SK-MEL-5 (cell line): ENCODE data around the gene DNAJA3. TPM values are rescaled to one million over a fixed set of nuclear protein-coding genes. Genes with fewer than 3 reads are reported as not detected.

ENCODE experiments used
- DNase-seq: peaks from one replicate; pipeline ENCODE4 v3.0.0-alpha.2; 2016; ENCODE audit warnings: low read depth, low spot score
- in situ Hi-C: cut with HindIII; loops from 2 replicates; pipeline ENCODE4 v1.10.0; 2016; ENCODE audit warnings: low sequenced_read_pairs, high pct_unique_total_duplicates, low pct_unique_long_range_greater_than_20kb
- polyA plus RNA-seq, 2 experiments: library from polyadenylated mRNA; depleted of rRNA; stranded (reverse); fragments of >200 nt; gene quantifications; 2 replicates each; pipeline ENCODE4 v1.2.3, GENCODE V29; 2015
- total RNA-seq: library from RNA; depleted of rRNA; stranded (reverse); fragments of >200 nt; shearing (Covaris generic); gene quantifications from 2 replicates; pipeline ENCODE4 v1.2.3, GENCODE V29; 2014; rRNA removed

DNAJA3 gene
- 93.2 and 102 TPM in 2 replicates for total RNA-seq
- 123 and 141 TPM in 2 replicates for polyA plus RNA-seq (2015; cell fraction: cytosol; rRNA removed)
- polyA plus RNA-seq (2015; cell fraction: nucleus; rRNA removed), result 142 and 149 TPM in 2 replicates

DNA sequence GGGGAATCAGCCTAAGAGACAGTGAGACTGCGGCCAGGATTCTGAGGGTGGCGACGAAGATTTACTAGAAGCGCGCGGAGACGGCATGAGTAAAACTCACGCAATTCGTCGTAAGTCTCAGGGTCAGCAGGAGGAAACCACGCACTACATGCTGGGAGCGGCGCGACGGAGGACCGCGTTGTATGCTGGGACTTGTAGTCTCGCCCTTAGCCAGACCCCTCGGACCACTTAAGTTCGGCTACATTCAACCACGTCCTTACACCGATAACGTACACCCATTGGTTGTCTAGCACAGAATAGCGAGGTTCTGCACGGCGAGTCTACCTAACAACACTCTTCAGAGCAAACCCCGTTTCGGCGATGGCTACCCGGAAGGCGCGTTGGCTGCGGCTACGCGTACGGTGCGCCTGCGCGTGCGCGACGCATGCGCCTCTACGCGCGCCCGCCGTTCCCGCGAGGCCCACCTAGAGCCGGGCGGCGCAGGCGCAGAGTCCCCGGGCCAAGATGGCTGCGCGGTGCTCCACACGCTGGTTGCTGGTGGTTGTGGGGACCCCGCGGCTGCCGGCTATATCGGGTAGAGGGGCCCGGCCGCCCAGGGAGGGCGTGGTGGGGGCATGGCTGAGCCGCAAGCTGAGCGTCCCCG, at the start of gene DNAJA3:
TSS of gene DNAJA3 (plus strand) at position 491 of the 643 bp plus-strand sequence. CDS start at position 505, 14 bp downstream.
- DNase-seq, result peak; percentile 92
- in situ Hi-C loops, result no loop called here

DNA sequence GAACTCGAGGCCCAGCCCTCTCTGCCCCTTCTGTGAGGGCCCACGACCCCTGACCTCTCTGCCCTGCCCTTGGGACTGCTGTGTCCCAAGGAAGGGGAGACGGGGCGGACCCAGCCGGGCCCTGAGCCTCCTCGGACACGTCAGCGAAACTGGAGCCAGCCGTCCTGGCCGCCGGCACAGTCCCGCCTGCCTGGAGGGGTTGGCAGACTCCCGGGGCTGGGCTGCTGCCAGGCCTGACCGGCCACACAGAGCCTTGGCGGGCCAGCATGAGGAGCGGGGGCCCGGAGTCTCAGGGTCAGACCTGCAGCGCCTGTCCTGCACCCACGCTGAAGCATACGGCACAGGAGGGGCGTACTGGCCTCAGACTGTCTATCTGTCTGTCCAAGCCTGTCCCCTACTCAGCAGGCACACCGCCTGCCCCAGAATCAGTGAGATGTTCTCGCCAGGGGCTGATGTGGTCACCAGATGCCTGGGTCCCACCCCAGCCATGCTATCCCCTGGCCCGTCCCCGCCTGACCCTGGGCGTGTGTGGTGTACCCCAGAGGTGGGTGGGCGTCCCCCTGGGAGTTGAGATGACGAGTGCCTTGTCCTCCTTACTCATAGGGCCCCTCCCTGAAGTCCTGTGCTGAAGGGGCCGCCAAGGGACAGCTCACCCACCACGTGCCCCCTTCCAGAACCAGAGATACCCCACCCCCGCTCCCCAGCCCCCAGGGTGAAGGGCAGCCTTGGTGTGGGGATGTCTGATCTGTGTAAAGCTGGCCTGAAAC, 49.4 kb upstream of the DNAJA3 start:
- in situ Hi-C loops, result no loop called here

DNA sequence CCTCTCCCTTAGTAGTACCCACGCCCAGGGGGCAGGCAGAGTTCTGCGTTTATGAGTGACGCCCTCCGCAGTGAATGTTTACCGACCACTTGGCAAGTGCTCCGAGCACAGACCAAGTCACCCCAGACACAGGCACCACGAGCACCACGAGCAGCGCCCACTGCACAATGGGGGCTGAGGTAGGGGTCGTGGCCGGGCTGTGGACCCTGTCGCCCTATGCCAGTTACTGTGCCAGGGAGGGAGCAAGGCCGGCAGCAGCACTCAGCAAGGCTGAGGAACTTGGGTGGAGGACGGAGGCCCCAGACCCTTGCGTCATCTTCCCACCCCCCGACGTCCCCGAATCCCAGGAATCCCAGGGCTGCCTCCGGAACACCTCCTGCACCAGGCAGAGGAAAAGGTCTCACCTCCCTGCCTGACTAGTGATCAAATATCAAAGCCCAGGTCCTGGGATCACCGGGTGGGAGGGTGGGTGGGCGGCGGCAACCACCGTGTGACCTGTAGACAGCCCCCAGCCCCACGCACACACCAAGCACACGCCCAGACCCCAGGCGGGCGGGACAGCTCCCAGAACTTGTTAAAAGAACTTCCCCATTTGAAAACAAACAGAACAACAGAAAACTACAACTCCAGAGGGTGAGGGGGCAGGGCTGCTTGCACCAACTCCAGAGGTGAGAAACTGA, 48.6 kb upstream of the DNAJA3 start:
- in situ Hi-C loops, result no loop called here
- no peak for DNase-seq

More for the DNA sequence above, 49.4 kb upstream of the DNAJA3 start:
- no peak for DNase-seq

DNA sequence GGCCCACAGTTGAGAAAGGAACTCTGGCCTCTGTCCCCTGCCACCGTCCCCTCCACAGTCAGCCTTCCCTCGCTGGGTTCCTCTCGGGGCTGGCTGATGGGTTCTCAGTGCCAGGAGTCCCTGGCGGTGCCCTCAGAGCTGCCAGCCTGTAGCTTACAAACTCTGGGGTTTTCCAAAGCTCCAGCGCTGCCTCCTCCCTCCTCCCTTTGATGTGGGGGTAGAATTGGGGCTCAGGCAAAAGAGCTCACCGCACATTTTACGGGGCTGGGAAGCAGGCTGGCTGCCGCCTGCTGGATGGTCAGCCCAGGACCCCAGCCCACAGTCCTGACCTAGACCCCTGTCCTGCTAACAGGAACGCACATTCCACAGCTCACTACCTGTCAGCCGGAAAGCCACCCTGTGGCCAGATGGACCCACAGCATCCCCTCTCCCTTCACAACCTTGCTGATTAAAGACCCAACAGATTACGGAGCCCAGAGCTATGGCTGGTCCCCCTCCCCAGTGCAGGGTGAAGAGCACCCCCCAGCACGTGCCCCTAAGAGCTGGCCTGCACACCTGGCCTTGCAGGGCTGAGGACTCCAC, 48.0 kb upstream of the DNAJA3 start:
- DNase-seq, result no peak
- in situ Hi-C loops, result no loop called here

DNA sequence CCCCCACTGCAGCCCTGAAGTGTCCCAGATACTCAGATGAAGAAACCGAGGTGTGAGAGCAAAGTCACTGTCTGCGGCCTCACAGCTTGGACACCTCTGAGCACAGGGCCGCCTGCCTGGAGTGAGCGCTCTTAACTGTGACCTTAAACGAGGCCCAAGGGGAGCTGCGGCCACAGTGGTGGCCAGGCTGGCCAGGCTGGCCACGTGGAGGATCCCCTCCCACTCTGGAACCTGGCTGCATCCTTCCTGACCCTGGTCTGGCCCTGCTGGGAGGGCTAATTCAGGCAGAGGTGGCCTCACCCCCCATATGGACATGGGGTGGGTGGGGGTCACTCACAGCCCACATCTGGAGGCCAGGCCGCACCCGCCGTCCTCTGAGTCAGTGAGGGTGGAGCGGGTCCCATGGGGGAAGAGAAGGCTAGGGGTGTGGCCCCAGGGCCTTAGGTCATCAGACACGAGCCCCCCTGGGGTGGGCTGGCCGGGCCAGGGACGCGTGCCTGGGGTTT, 47.5 kb upstream of the DNAJA3 start:
- DNase-seq, result no peak
- in situ Hi-C loops, result no loop called here

DNA sequence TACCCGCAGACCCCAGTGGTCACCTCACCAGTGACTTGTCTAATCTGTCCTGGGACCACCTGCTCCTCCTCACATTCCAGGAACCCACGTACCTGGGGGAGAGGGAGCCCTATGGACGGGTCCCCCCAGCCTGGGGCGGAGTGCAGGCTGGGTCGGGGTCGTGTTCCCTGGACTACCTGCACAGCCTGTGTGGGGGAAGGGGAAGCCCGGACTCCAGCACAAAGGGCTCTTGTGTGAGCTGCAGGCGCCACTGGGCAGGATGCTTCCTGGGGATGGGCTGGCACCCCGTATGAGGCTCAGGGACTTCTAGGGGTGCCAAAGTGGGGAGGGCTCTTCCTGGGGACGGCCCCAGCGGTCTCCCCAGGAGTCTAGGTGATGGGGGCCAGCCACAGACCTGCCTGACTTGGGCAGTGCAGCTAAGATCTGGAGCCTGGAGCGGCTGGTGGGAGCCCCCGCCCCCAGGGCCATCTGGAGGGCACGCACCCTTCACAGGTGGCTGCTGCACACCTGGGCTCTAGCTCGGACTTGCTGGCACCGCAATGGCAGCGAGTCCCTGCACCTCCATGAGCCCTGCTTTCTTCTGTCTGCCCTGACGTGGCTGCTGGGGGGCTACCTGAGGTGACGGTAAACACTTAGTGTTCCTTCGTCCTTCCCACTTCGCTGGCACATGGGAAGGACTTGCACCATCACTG, 46.5 kb upstream of the DNAJA3 start:
- no peak for DNase-seq
- in situ Hi-C loops, result no loop called here

DNA sequence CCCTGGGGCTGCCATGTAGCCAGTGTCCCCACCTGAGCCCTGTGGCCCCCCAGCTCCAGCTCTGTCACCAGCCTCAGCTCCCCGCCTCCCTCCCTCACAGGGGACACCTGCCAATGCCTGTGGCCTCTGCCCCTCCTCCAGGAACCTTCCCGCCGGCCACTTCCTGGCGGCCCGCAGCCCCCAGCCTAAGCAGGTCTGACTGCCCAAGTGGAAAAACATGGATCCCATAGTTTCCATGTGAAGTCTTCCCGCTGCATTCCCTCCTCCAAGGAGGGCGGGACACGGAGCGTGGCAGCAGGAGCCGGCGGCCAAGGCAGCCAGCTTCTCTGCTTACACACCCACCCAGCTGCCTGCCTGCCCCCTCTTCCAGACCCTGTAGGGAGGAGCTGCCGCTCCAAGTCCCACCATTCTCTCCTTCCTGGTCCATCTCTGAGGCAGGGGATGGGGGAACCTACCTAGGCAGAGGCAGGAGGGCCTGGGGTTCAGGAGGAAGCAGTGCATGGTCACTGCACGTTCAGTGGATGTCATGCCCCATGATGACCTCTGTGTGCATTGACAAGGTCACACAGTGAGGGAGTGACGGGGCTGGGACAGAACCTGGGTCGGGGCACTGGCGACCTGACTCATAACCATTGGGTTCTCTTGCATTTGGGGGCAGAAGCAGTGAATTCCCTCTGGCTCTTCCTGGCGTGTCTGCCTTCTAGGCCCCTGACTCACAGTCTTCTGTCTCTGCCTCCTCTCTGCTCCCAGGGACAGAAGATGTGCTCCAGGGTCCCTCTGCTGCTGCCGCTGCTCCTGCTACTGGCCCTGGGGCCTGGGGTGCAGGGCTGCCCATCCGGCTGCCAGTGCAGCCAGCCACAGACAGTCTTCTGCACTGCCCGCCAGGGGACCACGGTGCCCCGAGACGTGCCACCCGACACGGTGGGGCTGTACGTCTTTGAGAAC, 45.3 kb upstream of the DNAJA3 start:
- in situ Hi-C loops, result no loop called here
- DNase-seq, result no peak

DNA sequence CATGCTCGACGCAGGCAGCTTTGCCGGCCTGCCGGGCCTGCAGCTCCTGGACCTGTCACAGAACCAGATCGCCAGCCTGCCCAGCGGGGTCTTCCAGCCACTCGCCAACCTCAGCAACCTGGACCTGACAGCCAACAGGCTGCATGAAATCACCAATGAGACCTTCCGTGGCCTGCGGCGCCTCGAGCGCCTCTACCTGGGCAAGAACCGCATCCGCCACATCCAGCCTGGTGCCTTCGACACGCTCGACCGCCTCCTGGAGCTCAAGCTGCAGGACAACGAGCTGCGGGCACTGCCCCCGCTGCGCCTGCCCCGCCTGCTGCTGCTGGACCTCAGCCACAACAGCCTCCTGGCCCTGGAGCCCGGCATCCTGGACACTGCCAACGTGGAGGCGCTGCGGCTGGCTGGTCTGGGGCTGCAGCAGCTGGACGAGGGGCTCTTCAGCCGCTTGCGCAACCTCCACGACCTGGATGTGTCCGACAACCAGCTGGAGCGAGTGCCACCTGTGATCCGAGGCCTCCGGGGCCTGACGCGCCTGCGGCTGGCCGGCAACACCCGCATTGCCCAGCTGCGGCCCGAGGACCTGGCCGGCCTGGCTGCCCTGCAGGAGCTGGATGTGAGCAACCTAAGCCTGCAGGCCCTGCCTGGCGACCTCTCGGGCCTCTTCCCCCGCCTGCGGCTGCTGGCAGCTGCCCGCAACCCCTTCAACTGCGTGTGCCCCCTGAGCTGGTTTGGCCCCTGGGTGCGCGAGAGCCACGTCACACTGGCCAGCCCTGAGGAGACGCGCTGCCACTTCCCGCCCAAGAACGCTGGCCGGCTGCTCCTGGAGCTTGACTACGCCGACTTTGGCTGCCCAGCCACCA, 44.4 kb upstream of the DNAJA3 start:
- in situ Hi-C loops, result no loop called here

DNA sequence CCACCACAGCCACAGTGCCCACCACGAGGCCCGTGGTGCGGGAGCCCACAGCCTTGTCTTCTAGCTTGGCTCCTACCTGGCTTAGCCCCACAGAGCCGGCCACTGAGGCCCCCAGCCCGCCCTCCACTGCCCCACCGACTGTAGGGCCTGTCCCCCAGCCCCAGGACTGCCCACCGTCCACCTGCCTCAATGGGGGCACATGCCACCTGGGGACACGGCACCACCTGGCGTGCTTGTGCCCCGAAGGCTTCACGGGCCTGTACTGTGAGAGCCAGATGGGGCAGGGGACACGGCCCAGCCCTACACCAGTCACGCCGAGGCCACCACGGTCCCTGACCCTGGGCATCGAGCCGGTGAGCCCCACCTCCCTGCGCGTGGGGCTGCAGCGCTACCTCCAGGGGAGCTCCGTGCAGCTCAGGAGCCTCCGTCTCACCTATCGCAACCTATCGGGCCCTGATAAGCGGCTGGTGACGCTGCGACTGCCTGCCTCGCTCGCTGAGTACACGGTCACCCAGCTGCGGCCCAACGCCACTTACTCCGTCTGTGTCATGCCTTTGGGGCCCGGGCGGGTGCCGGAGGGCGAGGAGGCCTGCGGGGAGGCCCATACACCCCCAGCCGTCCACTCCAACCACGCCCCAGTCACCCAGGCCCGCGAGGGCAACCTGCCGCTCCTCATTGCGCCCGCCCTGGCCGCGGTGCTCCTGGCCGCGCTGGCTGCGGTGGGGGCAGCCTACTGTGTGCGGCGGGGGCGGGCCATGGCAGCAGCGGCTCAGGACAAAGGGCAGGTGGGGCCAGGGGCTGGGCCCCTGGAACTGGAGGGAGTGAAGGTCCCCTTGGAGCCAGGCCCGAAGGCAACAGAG, 43.5 kb upstream of the DNAJA3 start:
- in situ Hi-C loops, result no loop called here
- DNase-seq, result no peak

More for the DNA sequence above, 44.4 kb upstream of the DNAJA3 start:
- DNase-seq, result no peak

DNA sequence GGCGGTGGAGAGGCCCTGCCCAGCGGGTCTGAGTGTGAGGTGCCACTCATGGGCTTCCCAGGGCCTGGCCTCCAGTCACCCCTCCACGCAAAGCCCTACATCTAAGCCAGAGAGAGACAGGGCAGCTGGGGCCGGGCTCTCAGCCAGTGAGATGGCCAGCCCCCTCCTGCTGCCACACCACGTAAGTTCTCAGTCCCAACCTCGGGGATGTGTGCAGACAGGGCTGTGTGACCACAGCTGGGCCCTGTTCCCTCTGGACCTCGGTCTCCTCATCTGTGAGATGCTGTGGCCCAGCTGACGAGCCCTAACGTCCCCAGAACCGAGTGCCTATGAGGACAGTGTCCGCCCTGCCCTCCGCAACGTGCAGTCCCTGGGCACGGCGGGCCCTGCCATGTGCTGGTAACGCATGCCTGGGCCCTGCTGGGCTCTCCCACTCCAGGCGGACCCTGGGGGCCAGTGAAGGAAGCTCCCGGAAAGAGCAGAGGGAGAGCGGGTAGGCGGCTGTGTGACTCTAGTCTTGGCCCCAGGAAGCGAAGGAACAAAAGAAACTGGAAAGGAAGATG, 42.8 kb upstream of the DNAJA3 start:
- no peak for DNase-seq
- in situ Hi-C loops, result no loop called here

DNA sequence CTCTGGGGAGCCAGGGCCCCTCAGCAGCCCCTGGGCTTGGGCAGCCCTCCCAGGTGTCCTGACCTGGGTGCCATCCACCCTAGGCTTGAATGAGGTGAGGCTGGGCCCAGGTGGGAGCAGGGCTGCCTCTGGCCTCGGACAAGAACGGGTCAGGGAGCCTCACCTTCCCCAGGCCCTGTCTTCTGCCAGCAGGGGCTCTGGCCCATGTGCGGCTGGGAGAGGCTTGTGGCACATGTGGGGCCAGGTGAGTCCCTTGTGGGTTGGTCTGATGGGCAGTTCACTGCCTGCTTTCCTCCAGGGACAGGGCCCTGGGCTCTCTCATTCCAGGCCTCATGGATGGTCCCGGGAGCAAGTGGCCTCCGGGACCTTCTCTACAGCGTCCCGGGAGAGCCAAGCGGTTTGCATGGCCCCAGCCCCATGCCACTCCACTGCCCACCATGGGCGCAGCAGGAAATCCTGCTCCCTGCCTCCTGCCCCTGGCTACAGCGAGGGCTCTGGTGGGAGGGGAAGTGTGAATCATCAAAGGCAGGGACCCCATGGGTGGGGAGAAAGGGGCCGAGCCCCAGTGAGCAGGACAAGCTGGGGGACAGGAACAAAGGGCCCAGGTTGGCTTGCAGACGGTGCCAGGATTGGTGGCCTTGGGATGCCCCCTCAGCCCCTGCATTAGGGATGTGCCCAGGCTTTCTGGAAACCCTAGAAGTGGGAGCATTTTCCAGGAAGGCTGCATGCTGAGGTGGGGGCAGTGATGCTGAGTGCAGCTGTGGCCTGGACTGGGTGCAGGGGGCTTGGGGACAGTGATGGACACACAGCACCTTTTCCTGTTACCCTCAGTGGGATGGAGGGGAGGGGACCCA, 41.9 kb upstream of the DNAJA3 start:
- DNase-seq, result no peak
- in situ Hi-C loops, result no loop called here

DNA sequence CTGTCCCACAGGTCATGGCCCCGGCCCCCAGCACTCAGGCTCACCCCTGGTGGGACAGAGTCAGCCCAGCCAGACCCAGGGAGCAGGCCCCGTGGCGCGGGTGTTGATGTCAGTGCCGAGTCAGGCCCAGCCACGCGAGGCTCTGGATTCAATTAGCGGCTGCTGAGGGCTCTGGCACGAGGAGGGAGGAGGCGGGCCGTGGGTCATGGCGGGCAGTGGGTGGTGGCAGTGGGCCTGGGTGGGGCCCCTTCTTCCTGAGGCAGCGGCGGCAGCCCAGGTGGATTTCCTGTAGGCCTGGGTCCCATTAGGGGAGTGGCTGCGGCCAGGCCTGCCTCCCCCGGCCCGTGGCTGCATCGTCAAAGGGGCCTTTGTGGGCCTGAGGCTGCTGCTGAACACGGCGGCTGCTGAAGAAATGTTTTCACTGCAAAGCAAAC, 41.1 kb upstream of the DNAJA3 start:
- no peak for DNase-seq
- in situ Hi-C loops, result no loop called here

DNA sequence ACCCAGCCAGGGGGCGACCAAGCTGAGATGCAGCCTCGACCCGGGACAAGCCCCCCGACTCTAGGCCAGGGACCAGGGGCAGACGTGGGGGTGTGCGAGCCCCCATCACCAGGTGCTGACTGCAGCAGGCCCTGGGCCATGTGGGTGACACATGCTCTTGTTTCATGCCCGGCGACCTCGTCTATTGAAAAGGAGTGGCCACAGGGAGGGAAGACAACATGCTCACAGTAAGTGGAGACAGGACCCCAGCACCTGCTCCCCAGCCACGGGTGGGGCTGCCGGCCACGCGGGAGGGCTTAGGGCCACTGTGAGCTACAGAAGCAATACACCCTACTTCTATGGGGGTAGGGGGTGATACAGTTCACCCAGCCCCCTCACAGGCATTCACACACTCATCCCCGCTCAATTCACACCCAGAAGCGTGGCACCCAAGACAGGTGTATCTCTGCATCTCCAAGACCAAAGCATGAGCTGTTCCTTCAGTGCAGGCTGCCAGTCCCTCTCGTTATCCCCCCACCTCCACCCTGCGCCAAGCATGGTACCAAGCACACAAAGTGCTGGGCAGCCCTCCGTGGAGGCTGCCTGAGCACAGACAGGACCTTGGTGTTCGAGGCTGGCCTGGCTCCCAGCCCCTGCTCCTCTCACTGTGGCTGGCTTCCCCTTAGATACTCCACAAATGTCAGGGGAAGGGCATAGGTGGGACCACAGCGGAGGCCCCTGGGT, 40.4 kb upstream of the DNAJA3 start:
- in situ Hi-C loops, result no loop called here
- DNase-seq, result no peak
